ENCODE data around the gene PARD3. TPM values are rescaled to one million over a fixed set of nuclear protein-coding genes. Genes with fewer than 3 reads are reported as not detected.

Gene PARD3
- polyA plus RNA-seq, 3 donors, result 0.51 TPM; not detected in 2

- Mint-ChIP-seq H3K27ac (no peak overlapping the region), H3K4me1 (no peaks in the 10 kb centered on the region), H3K36me3 (no peaks in the 10 kb centered on the region), H3K9me3 (peaks cover 0 to 10% (median 1%) of the 10 kb centered on the region in 7 donors), H3K27me3 (ENCODE audit: low read depth in 3 of 3) (peaks cover 0 to 3% (median 0%) of the 10 kb centered on the region in 3 donors), H3K4me3 (no peak overlapping the region)
- no CpG with 5 or more reads among the region's 1 CpG for WGBS (ENCODE audit: insufficient coverage)
- H3K4me3 ChIP-seq (replicated peaks in 1 of 3; ENCODE audit: low read depth in 2 of 3, low read length in 3 of 3), result no peak overlapping the region
- no peaks in the 10 kb centered on the region for H3K4me1 ChIP-seq (ENCODE audit: control insufficient read depth in 1 of 2, insufficient read depth in 2 of 2, low read length in 2 of 2)
- H3K36me3 ChIP-seq (replicated peaks in 1 of 2; ENCODE audit: control insufficient read depth in 1 of 2, insufficient read depth in 2 of 2, low read length in 2 of 2), result no peaks in the 10 kb centered on the region
- H3K9me3 ChIP-seq (replicated peaks in 1 of 2; ENCODE audit: control insufficient read depth in 1 of 2, insufficient read depth in 1 of 2, low read length in 2 of 2), result peaks cover 0 to 3% of the 10 kb centered on the region in 2 donors
- H3K4me2 ChIP-seq (replicated peaks; ENCODE audit: extremely low read depth, low read length, poor library complexity, severe bottlenecking), result no peak overlapping the region
- no peak for TF ChIP-seq CTCF (IDR thresholded peaks at IDR 0.05)
- H4K20me1 ChIP-seq (ENCODE audit: insufficient read depth, low read length), result no peaks in the 10 kb centered on the region
- no peaks in the 10 kb centered on the region for H3K79me2 ChIP-seq (ENCODE audit: insufficient read depth, low read length)
- no peak for DNase-seq
- no peak overlapping the region for H2AFZ ChIP-seq (ENCODE audit: insufficient read depth, low read depth, low read length, poor library complexity, severe bottlenecking)
- H3K27me3 ChIP-seq (ENCODE audit: control insufficient read depth in 2 of 2, insufficient read depth in 2 of 2, low read length in 2 of 2), result no peaks in the 10 kb centered on the region
- H3K9ac ChIP-seq (ENCODE audit: insufficient read depth, low read length, poor library complexity, severe bottlenecking), result no peak overlapping the region
- H3K27ac ChIP-seq (ENCODE audit: low read depth in 1 of 2, low read length in 2 of 2), result no peak overlapping the region
- intact Hi-C loops (cut with micrococcal nuclease), result no loop called here
These were observed 657.6 kb downstream of the PARD3 start for GRCh38 chr10:34157501-34157900.

- intact Hi-C loops (cut with micrococcal nuclease), result no loop called here
- H3K4me1 Mint-ChIP-seq, result no peaks in the 10 kb centered on the region
- Histone ChIP-seq H3K79me2 (ENCODE audit: insufficient read depth, low read length) (no peaks in the 10 kb centered on the region), H3K9ac (ENCODE audit: insufficient read depth, low read length, poor library complexity, severe bottlenecking) (no peak overlapping the region), H3K4me3 (replicated peaks in 1 of 3; ENCODE audit: low read depth in 2 of 3, low read length in 3 of 3) (no peak overlapping the region), H2AFZ (ENCODE audit: insufficient read depth, low read depth, low read length, poor library complexity, severe bottlenecking) (no peak overlapping the region), H3K27me3 (ENCODE audit: control insufficient read depth in 2 of 2, insufficient read depth in 2 of 2, low read length in 2 of 2) (no peaks in the 10 kb centered on the region), H3K4me1 (ENCODE audit: control insufficient read depth in 1 of 2, insufficient read depth in 2 of 2, low read length in 2 of 2) (no peaks in the 10 kb centered on the region), H4K20me1 (ENCODE audit: insufficient read depth, low read length) (no peaks in the 10 kb centered on the region), H3K4me2 (replicated peaks; ENCODE audit: extremely low read depth, low read length, poor library complexity, severe bottlenecking) (no peak overlapping the region), H3K27ac (ENCODE audit: low read depth in 1 of 2, low read length in 2 of 2) (no peak overlapping the region), H3K36me3 (replicated peaks in 1 of 2; ENCODE audit: control insufficient read depth in 1 of 2, insufficient read depth in 2 of 2, low read length in 2 of 2) (no peaks in the 10 kb centered on the region), H3K9me3 (replicated peaks in 1 of 2; ENCODE audit: control insufficient read depth in 1 of 2, insufficient read depth in 1 of 2, low read length in 2 of 2) (peaks cover 0 to under 1% of the 10 kb centered on the region in 2 donors)
- DNase-seq, result no peak
- peaks cover 0 to 2% (median 0%) of the 10 kb centered on the region in 3 donors for H3K27me3 Mint-ChIP-seq (ENCODE audit: low read depth in 3 of 3)
- no peak overlapping the region for H3K27ac Mint-ChIP-seq
- H3K9me3 Mint-ChIP-seq, result peaks cover 0 to 10% (median 0%) of the 10 kb centered on the region in 7 donors
- TF ChIP-seq CTCF (IDR thresholded peaks at IDR 0.05), result no peak
- 99% methylated on average over 6 of the region's 6 CpGs for WGBS (ENCODE audit: insufficient coverage)
- no peaks in the 10 kb centered on the region for H3K36me3 Mint-ChIP-seq
- H3K4me3 Mint-ChIP-seq, result no peak overlapping the region
These were observed 658.2 kb downstream of the PARD3 start for GRCh38 chr10:34156781-34157425.

Data from CD14-positive monocyte (primary cell).